H1 (cell line): ENCODE measurements around the gene MRPL28. TPM values are rescaled to one million over a fixed set of nuclear protein-coding genes. Genes with fewer than 3 reads are reported as not detected.

Source experiments
- CTBP2 ChIP-seq: IDR thresholded peaks from 2 replicates; pipeline ENCODE4 v1.7.0; 2011; ENCODE audit warnings: borderline replicate concordance, mild to moderate bottlenecking, moderate library complexity, mixed read lengths, low read length; ENCODE audit not compliant: insufficient read depth, insufficient read length
- polyA plus RNA-seq, 7 experiments: library from polyadenylated mRNA; depleted of rRNA in 3 of 7; stranded (reverse) in 5 of 7; unstranded in 2 of 7; fragments of >200 nt in 5 of 7; fragments of 200-250 nt in 2 of 7; gene quantifications; 1 replicate in 5 of 7; 2 replicates in 1 of 7; 4 replicates in 1 of 7; pipeline versions ENCODE4 v1.2.1 to v1.2.3, GENCODE V29; 2011 to 2013; ENCODE audit warnings: missing spikeins in 2 of 7, mixed read lengths in 2 of 7
- total RNA-seq: library from RNA; stranded (reverse); fragmentation: NEBNext Ultra II Directional; extraction: Animal tissue kit (Norgen Biotek cat#: 25700); gene quantifications from 2 replicates; pipeline ENCODE4 v1.2.1, GENCODE V29; 2021

The MRPL28 gene
- total and polyA plus RNA-seq, 2 of the 8 experiments (the other 6 are each of a cell fraction or from before 2014, with no cell fraction given), result 88.9 to 188 TPM

- no peak for TF ChIP-seq CTBP2
Measured at GRCh38 chr16:386641-387156, 16.4 kb upstream of the MRPL28 start (continued).
